ENCODE measurements around the gene WNT11.

- no peak for TF ChIP-seq ZNF274 (IDR thresholded peaks at IDR 0.05; ENCODE audit: low read depth, low read length)
- TF ChIP-seq SUZ12 (IDR thresholded peaks at IDR 0.05; ENCODE audit: extremely low read depth, insufficient read depth, insufficient read length) = no peak
- TF ChIP-seq YY1 (IDR thresholded peaks at IDR 0.05; ENCODE audit: insufficient read depth, insufficient read length) = no peak
Observed at GRCh38 chr11:76163289-76163880, 42.9 kb downstream of the WNT11 start.
